OCI-LY7 (cell line): ENCODE data around the gene SPNS2. TPM values are rescaled to one million over a fixed set of nuclear protein-coding genes. Genes with fewer than 3 reads are reported as not detected.

ENCODE experiments used
- BruUV-seq: library from RNA; stranded (reverse); fragments of 400-500 nt; replicated peaks from 2 replicates; lab custom pipeline; 2021; lab: Mats Ljungman, UMichigan
- CTCF ChIA-PET: fragments of 300-600 bp; sonication (Branson Sonifier 250); formaldehyde crosslinking; loops from one replicate; lab custom pipeline; 2022; ENCODE audit warnings: antibody characterized with exemption; ENCODE audit not compliant: unreplicated experiment; lab: Charles Lee
- POLR2A ChIA-PET: fragments of 300-600 bp; sonication (Branson Sonifier 250); formaldehyde crosslinking; loops from one replicate; lab custom pipeline; 2022; ENCODE audit warnings: antibody characterized with exemption; lab: Charles Lee
- DNase-seq: peaks from one replicate; pipeline ENCODE4 v3.0.0-alpha.2; 2015; ENCODE audit warnings: low spot score
- H2AFZ ChIP-seq: fragments of 200-600 bp; sonication (generic), shearing (Covaris generic); 2 replicates; pipeline ENCODE4 v1.6.1; 2014; ENCODE audit warnings: mild to moderate bottlenecking, antibody characterized with exemption, low read length, moderate library complexity
- H3K27ac ChIP-seq: fragments of 200-600 bp; sonication (generic); 2 replicates; pipeline ENCODE4 v1.5.1; 2014; ENCODE audit warnings: mixed run types, low read depth, mild to moderate bottlenecking, moderate library complexity, low read length, inconsistent platforms; ENCODE audit not compliant: poor library complexity, severe bottlenecking
- H3K36me3 ChIP-seq: fragments of 200-600 bp; sonication (generic); 2 replicates; pipeline ENCODE4 v1.6.1; 2014; ENCODE audit warnings: mild to moderate bottlenecking, antibody characterized with exemption, low read length, moderate library complexity, mixed read lengths; ENCODE audit not compliant: insufficient read depth
- H3K4me1 ChIP-seq: fragments of 200-600 bp; sonication (generic); 2 replicates; pipeline ENCODE4 v1.5.1; 2014; ENCODE audit warnings: mild to moderate bottlenecking, low read length; ENCODE audit not compliant: insufficient read depth, poor library complexity, severe bottlenecking
- H3K4me2 ChIP-seq: fragments of 200-600 bp; sonication (generic); 2 replicates; pipeline ENCODE4 v1.6.1; 2014; ENCODE audit warnings: mild to moderate bottlenecking, low read length
- H3K4me3 ChIP-seq: fragments of 200-600 bp; sonication (generic); 2 replicates; pipeline ENCODE4 v1.5.1; 2014; ENCODE audit warnings: mild to moderate bottlenecking, low read depth, low read length; ENCODE audit not compliant: poor library complexity, severe bottlenecking
- H3K79me2 ChIP-seq: fragments of 200-600 bp; sonication (generic); 2 replicates; pipeline ENCODE4 v1.6.1; 2016; ENCODE audit warnings: low read depth, mild to moderate bottlenecking, low read length, moderate library complexity, mixed read lengths; ENCODE audit not compliant: insufficient read depth
- H3K9me2 ChIP-seq: fragments of 200-600 bp; sonication (generic); 2 replicates; pipeline ENCODE4 v1.6.1; 2016; ENCODE audit warnings: mild to moderate bottlenecking, low read length, mixed read lengths; ENCODE audit not compliant: insufficient read depth
- H3K9me3 ChIP-seq: fragments of 200-600 bp; sonication (generic); 2 replicates; pipeline ENCODE4 v1.6.1; 2014; ENCODE audit warnings: mild to moderate bottlenecking, mixed run types, low read length, mixed read lengths
- H4K20me1 ChIP-seq: fragments of 200-600 bp; sonication (generic); 2 replicates; pipeline ENCODE4 v1.6.1; 2014; ENCODE audit warnings: mild to moderate bottlenecking, antibody characterized with exemption, low read length, moderate library complexity, mixed read lengths; ENCODE audit not compliant: insufficient read depth
- EZH2phosphoT487 ChIP-seq: fragments of 200-600 bp; sonication (generic); IDR thresholded peaks from 2 replicates; pipeline ENCODE4 v1.6.1; 2018; ENCODE audit warnings: low read depth, borderline replicate concordance, mild to moderate bottlenecking, mixed run types, antibody characterized with exemption, low read length, moderate library complexity, mixed read lengths
- intact Hi-C: fragments of 100-400 bp; cut with micrococcal nuclease; formaldehyde crosslinking; loops from one replicate; pipeline ENCODE4 v1.10.0; 2022; ENCODE audit not compliant: unreplicated experiment
- total RNA-seq, 2 experiments: library from RNA; depleted of rRNA in 1 of 2; stranded (reverse); fragments of >200 nt in 1 of 2; shearing (Covaris generic) in 1 of 2; gene quantifications; 2 replicates each; pipeline ENCODE4 v1.2.3, GENCODE V29; 2014 to 2022
- TF ChIP-seq, protein P1 (sequence below): fragments of 200-600 bp; sonication (generic); conservative IDR thresholded peaks from 2 replicates; pipeline ENCODE4 v1.5.1; 2014; ENCODE audit warnings: mild to moderate bottlenecking, antibody characterized with exemption, low read length, moderate library complexity, mixed read lengths

Gene SPNS2
- total RNA-seq, 2 experiments from 2014 or later = 1.6 to 5.4 TPM

DNA sequence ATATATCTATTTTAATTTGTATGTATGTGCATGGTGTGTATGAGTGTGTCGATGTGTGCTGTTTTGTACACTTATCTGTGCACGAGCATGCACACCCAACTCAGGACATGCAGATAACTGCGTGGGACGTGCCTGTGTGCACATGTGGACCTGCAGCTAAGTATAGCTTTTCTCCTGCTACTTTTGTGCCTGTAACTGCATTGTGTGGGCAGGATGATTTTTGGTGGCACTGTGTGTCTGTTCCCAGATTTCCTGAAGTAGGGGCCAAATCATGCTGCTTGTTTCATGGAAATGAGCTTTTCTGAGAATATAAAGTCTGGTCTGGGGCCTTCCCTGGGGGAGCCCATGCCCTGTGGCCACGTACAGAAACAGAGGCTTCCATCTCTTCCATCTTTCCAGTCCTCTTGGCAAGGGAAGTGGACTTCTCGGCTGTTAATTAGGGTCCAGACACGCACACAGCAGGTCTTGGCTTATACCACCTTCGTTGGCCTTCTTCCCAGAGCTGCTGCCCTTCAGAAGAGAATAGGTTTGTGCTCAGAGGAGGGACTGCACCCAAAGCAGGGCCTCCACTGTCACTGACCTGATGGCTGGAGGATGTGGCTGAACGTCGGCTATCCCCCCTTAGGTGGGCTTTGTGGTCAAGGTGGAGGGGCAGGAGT lies 34.7 kb upstream of the SPNS2 start:
- H3K79me2 ChIP-seq = no peaks in the 10 kb centered on the region
- no peak overlapping the region for H3K4me2 ChIP-seq
- DNase-seq = no peak
- H3K9me2 ChIP-seq = no peaks in the 10 kb centered on the region
- TF ChIP-seq EZH2phosphoT487 = no peak
- TF ChIP-seq, protein P1, sequence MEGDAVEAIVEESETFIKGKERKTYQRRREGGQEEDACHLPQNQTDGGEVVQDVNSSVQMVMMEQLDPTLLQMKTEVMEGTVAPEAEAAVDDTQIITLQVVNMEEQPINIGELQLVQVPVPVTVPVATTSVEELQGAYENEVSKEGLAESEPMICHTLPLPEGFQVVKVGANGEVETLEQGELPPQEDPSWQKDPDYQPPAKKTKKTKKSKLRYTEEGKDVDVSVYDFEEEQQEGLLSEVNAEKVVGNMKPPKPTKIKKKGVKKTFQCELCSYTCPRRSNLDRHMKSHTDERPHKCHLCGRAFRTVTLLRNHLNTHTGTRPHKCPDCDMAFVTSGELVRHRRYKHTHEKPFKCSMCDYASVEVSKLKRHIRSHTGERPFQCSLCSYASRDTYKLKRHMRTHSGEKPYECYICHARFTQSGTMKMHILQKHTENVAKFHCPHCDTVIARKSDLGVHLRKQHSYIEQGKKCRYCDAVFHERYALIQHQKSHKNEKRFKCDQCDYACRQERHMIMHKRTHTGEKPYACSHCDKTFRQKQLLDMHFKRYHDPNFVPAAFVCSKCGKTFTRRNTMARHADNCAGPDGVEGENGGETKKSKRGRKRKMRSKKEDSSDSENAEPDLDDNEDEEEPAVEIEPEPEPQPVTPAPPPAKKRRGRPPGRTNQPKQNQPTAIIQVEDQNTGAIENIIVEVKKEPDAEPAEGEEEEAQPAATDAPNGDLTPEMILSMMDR = no peak
- no peaks in the 10 kb centered on the region for H3K4me1 ChIP-seq
- intact Hi-C loops = no loop called here
- no peak overlapping the region for H2AFZ ChIP-seq
- ChIA-PET CTCF (no interaction called here), POLR2A (interaction anchor here (0.7 kb wide), 1 partner anchor 376 kb away, joined by 5 read pairs; no protein-coding TSS in a partner anchor)
- no peak overlapping the region for H3K4me3 ChIP-seq
- H3K36me3 ChIP-seq = peaks cover 24% of the 10 kb centered on the region
- no peak overlapping the region for H3K27ac ChIP-seq
- 0 out of 2 replicates have a peak, but pooled peaks cover 6% of the 10 kb centered on the region for H3K9me3 ChIP-seq
- BruUV-seq = no TSS peak
- no peaks in the 10 kb centered on the region for H4K20me1 ChIP-seq

DNA sequence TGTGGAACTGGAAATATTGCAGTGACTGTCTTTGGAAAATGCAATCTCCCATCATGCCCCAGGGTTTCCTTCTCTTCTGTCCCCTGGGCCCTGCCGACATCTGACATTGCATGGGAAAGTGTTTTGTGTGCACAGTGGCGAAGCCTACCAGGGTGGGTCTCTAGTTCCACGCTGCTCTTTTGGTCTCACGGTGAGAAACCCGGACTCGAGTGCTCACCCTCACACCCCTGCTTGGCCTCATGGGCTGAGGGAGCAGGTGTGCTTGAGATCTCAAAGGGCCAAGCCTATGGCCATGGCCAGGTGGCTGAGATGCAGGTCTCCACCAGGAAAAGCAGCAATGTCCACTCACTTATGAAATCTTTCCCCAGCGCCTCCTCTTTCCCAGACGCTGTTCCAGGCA lies 32.9 kb upstream of the SPNS2 start:
- POLR2A ChIA-PET = no interaction called here
- Histone ChIP-seq H3K4me1 (no peaks in the 10 kb centered on the region), H4K20me1 (no peaks in the 10 kb centered on the region), H3K27ac (no peak overlapping the region), H3K9me2 (no peaks in the 10 kb centered on the region), H3K36me3 (peaks cover 9% of the 10 kb centered on the region), H3K4me2 (no peak overlapping the region), H3K4me3 (no peak overlapping the region), H3K9me3 (0 out of 2 replicates have a peak, but pooled peaks cover 2% of the 10 kb centered on the region), H2AFZ (no peak overlapping the region), H3K79me2 (no peaks in the 10 kb centered on the region)
- intact Hi-C loops = no loop called here
- DNase-seq = no peak
- no TSS peak for BruUV-seq
- TF ChIP-seq, protein P1 = no peak
- no peak for TF ChIP-seq EZH2phosphoT487
- CTCF ChIA-PET = no interaction called here

DNA sequence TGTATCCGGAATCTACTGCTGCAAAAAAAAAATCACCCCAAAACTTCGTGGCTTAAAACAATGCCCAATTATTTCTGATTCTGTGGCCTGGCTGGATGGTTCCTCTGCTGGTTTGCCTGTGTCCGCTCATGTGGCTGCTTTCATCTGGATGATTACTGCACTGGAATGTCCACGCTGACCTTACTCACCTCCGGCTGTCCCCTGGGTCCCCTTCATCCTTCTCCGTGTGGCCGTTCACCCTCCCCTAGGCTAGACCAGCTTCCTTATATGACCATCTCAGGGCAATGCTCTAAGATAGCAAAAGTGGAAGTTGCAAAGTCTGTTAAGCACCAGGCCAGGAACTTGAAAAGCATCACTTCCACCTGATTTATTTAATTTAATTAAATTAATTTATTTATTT lies 31.4 kb upstream of the SPNS2 start:
- Histone ChIP-seq H3K4me2 (no peak overlapping the region), H3K4me1 (no peaks in the 10 kb centered on the region), H4K20me1 (no peaks in the 10 kb centered on the region), H3K9me3 (no peaks in the 10 kb centered on the region), H3K27ac (no peak overlapping the region), H3K9me2 (no peaks in the 10 kb centered on the region), H3K36me3 (no peaks in the 10 kb centered on the region), H2AFZ (no peak overlapping the region), H3K4me3 (no peak overlapping the region), H3K79me2 (no peaks in the 10 kb centered on the region)
- CTCF ChIA-PET = no interaction called here
- no peak for TF ChIP-seq EZH2phosphoT487
- TF ChIP-seq, protein P1 = no peak
- intact Hi-C loops = no loop called here
- DNase-seq = no peak
- POLR2A ChIA-PET = no interaction called here
- BruUV-seq = no TSS peak
